Stimulated activated CD8-positive, alpha-beta memory T cell treated with anti-CD3 and anti-CD28 coated beads, Interleukin-7, amount 100 ng/mL, for 48 hours (primary cell): Measurements from ENCODE around the gene NPNT.

Source experiments
- DNase-seq, 2 donors: peaks; one replicate each; pipeline ENCODE4 v3.0.0-alpha.2; 2020; ENCODE audit warnings: low read depth in 1 of 2; ENCODE audit errors: extremely low read depth in 1 of 2

Gene NPNT

GRCh38 chr4:105912633-105913032 lies 17.4 kb downstream of the NPNT start:
- no peak for DNase-seq

GRCh38 chr4:105917171-105917685 lies 22.0 kb downstream of the NPNT start:
- no peak for DNase-seq

DNA sequence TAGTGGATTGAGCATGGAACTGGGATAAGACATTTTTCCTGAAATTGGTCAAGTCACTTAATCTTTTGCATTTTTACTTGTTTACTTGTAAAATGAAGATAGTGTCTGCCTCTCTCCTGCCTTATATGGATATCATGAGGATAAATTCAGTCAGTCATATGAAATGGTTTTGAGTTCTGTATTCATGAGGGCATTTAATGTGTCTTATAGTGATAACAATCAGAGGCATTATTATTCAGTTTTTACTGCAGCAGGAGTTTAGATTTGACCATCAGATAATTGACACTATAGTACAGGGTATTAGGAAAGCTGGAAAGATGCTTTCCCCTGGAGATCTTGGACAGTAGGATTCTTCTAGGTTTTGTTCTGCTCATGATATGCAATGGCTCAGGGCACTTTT lies 26.0 kb downstream of the NPNT start:
- no peak for DNase-seq

- no peak for DNase-seq
Observed at GRCh38 chr4:105923497-105924238, 28.4 kb downstream of the NPNT start.

- no peak for DNase-seq
Observed at GRCh38 chr4:105924341-105924740, 29.1 kb downstream of the NPNT start.

GRCh38 chr4:105930698-105931097 lies 35.4 kb downstream of the NPNT start:
- no peak for DNase-seq

DNA sequence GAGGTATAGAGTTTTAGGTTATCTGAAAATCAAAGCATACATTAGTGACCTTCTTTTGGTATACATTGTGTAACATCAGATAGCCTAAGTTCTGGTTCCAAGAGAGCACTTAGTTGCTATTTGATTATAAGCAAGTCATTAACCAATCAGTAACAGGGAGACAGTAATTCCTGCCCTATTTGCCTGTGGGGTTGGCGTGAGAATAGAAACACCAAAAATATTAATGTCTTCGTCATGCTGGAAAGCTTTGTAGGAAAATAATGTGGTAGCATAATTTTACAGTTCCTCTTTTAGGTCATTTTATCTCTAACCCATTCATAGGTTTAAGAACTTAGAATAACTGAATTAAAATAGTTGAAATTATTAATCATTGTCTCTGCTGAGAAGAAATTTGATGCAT lies 37.8 kb downstream of the NPNT start:
- DNase-seq: no peak

GRCh38 chr4:105934386-105934785 lies 39.1 kb downstream of the NPNT start:
- no peak for DNase-seq

GRCh38 chr4:105936901-105937300 lies 41.6 kb downstream of the NPNT start:
- no peak for DNase-seq

DNA sequence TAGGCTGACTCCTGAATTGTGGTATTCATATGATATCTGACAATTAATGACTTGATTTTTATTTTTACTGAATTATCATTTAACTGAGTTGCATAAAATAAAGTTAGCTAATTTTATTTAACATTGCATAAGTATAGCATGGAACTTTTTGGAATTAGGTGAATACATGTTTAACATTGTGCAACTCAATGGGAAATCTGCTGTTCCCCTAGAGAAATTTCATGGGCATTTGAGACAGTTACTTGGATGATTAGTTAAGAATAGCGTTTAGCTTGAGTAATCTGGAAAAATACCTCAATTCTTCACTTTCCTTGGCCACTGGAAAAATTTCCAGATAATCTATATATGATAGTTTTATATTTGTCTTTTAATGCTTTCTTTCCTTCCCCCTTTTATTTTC lies 42.5 kb downstream of the NPNT start:
- DNase-seq: no peak

- no peak for DNase-seq
Observed at GRCh38 chr4:105943234-105943633, 48.0 kb downstream of the NPNT start.

DNA sequence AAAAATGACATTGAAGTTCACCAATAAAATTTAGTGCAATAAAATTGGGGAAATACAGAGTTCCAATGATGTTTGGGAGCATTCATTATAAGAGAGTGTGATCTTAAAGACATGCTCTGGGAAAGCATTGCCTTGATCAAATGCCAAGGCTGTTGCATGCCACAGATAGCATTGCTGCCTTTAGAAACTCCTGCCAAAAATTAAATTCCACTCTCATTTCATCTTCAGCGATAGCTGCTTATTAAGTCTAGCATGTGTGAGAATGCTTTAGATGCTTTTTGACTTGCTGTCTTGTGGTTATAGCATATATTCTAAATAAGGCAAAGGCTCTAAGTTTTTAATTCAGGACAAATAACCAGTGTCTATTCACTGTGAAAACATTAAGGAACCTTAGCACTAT lies 49.3 kb downstream of the NPNT start:
- DNase-seq: no peak

- DNase-seq: no peak
Observed at GRCh38 chr4:105946771-105947170, 51.5 kb downstream of the NPNT start.

DNA sequence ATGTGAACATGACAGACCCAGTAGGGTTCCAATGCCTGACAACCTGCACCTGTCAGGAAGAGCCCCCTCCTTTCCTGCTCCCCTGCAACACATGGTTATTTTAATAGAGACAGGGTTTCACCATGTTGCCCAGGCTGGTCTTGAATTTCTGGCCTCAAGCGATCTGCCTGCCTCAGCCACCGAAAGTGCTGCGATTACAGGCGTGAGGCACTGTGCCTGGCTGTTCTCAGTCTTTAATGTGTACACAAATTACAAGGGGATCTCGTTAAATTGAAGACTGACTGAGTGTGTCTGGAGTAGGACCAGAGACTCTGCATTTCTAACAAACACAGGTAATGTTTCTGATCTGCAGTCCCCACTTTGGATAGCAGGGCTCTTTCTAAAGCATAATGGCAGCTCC lies 55.4 kb downstream of the NPNT start:
- DNase-seq: no peak

DNA sequence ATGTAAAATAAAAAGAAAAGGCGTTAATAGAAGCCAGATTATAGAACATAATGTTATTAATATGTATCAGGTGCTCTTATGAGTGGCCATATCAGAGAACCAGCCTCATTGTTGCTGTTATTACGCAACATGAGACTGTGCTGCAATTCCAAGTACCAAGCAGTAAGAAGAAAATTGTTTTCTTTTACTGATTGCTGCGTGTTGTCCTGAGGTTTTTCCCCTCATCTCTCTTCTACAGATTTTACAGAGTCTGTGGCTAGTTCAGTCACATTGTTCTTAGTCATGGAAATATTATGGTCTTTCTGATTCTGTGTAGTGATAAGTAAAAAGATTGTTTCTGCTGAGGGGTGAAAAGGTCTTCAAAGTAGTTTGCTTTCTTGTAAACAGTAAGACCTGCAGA lies 55.9 kb downstream of the NPNT start:
- DNase-seq: no peak

DNA sequence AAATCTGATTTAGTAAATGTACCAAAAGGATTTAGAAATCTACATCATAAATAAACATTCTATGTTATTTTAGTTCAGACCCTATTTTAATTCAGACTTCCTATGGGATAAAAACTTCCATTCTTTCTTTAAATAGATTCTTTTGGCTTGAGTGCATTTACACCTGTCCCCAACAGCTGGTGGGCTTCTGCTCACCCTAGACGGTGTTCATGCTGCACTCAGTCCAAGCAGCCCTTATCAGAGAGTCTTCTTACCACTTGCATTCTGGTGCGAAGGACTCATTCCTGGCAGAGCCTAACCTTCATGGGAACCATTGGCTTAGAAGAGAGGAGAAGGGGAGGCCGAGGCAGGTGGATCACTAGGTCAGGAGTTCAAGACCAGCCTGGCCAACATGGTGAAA lies 57.3 kb downstream of the NPNT start:
- no peak for DNase-seq

- no peak for DNase-seq
Observed at GRCh38 chr4:105956569-105956968, 61.3 kb downstream of the NPNT start.

GRCh38 chr4:105957680-105958079 lies 62.4 kb downstream of the NPNT start:
- no peak for DNase-seq

GRCh38 chr4:105963461-105964400 lies 68.5 kb downstream of the NPNT start:
- no peak for DNase-seq

GRCh38 chr4:105965183-105965800 lies 70.0 kb downstream of the NPNT start:
- no peak for DNase-seq

DNA sequence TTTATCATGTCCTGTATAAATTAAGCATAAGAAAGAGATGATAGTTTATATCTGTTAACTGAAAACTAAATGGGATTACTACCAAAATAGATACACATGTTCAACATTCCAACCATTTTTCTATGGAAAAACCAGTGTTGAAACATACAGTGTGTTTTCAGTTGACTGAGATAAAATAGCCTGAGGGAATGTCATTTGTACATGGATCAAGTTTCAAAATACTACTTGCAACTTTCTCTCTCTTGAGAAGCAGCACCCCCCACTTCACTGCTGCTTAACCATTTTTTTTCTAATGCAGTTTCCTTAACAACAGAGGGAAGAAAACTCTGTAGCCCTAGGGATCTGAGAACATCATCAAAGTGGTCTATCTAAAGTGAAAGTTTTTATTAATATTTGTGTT lies 70.8 kb downstream of the NPNT start:
- DNase-seq: no peak
